SK-N-SH (cell line): ENCODE measurements around the gene SENP3. TPM values are rescaled to one million over a fixed set of nuclear protein-coding genes. Genes with fewer than 3 reads are reported as not detected.
A peak's percentile ranks its signal among the peaks of the same experiment; 100 is the strongest.

Source experiments
- CTCF ChIA-PET: fragments of 300-600, 350-600 bp; formaldehyde crosslinking; extraction: SDS; loops from one replicate; lab custom pipeline; 2021; lab: Yijun Ruan, JAX
- POLR2A ChIA-PET: fragments of 350-600 bp; sonication (Branson Sonifier 250); formaldehyde crosslinking; extraction: SDS; loops from one replicate; lab custom pipeline; 2020; ENCODE audit warnings: antibody characterized with exemption, inconsistent platforms; lab: Yijun Ruan, JAX
- DNase-seq: peaks from one replicate; pipeline ENCODE4 v3.0.0; 2012
- H2AFZ ChIP-seq: fragments of 200-600 bp; sonication (generic); 2 replicates; pipeline ENCODE4 v1.8.1; 2016; ENCODE audit warnings: antibody characterized with exemption, mild to moderate bottlenecking, low read depth
- H3F3A ChIP-seq: fragments of 200-600 bp; sonication (generic); replicated peaks from 2 replicates; pipeline ENCODE3; 2016; ENCODE audit warnings: antibody characterized with exemption, mild to moderate bottlenecking; ENCODE audit not compliant: insufficient read depth
- H3K27ac ChIP-seq, 2 experiments: fragments of 200-500 bp in 1 of 2; fragments of 200-600 bp in 1 of 2; sonication (Bioruptor generic) in 1 of 2; sonication (generic), shearing (Covaris generic) in 1 of 2; 2 replicates each; pipeline versions ENCODE4 v1.5.1 to v1.6.1; 2014 to 2016; ENCODE audit warnings: low read depth in 2 of 2, inconsistent platforms in 1 of 2, low read length in 1 of 2, mild to moderate bottlenecking in 1 of 2, mixed read lengths in 1 of 2
- H3K27me3 ChIP-seq: fragments of 200-600 bp; sonication (generic), shearing (Covaris generic); 2 replicates; pipeline ENCODE4 v1.6.1; 2016; ENCODE audit warnings: mixed run types; ENCODE audit not compliant: insufficient read depth
- H3K36me3 ChIP-seq, 2 experiments: fragments of 200-500 bp in 1 of 2; fragments of 200-600 bp in 1 of 2; sonication (Bioruptor generic) in 1 of 2; sonication (generic) in 1 of 2; replicated peaks in 1 of 2; 2 replicates each; pipeline versions ENCODE3 to v1.5.1; 2014 to 2016; ENCODE audit warnings: low read length in 1 of 2, mild to moderate bottlenecking in 1 of 2; ENCODE audit not compliant: insufficient read depth in 2 of 2, control insufficient read depth in 1 of 2
- H3K4me1 ChIP-seq, 2 experiments: fragments of 200-500 bp in 1 of 2; fragments of 200-600 bp in 1 of 2; sonication (Bioruptor generic) in 1 of 2; sonication (generic), shearing (Covaris generic) in 1 of 2; 2 replicates each; pipeline versions ENCODE4 v1.5.1 to v1.6.1; 2014 to 2016; ENCODE audit warnings: low read depth in 1 of 2, low read length in 1 of 2, mixed run types in 1 of 2; ENCODE audit not compliant: insufficient read depth in 2 of 2, control insufficient read depth in 1 of 2
- H3K4me2 ChIP-seq: fragments of 200-600 bp; sonication (generic), shearing (Covaris generic); 2 replicates; pipeline ENCODE4 v1.6.1; 2017; ENCODE audit warnings: mixed run types
- H3K4me3 ChIP-seq, 2 experiments: fragments of 200-500 bp in 1 of 2; fragments of 200-600 bp in 1 of 2; sonication (Bioruptor generic) in 1 of 2; sonication (generic), shearing (Covaris generic) in 1 of 2; 2 replicates each; pipeline versions ENCODE4 v1.5.1 to v1.8.1; 2014 to 2016; ENCODE audit warnings: low read depth in 2 of 2, inconsistent platforms in 1 of 2, low read length in 1 of 2, mild to moderate bottlenecking in 1 of 2, mixed read lengths in 1 of 2, moderate library complexity in 1 of 2
- H3K79me2 ChIP-seq: fragments of 200-600 bp; sonication (generic); 2 replicates; pipeline ENCODE4 v1.8.1; 2017; ENCODE audit warnings: mild to moderate bottlenecking; ENCODE audit not compliant: insufficient read depth
- H3K9ac ChIP-seq: fragments of 200-600 bp; sonication (generic); 2 replicates; pipeline ENCODE4 v1.6.1; 2017; ENCODE audit warnings: mixed run types
- H3K9me2 ChIP-seq: fragments of 200-600 bp; sonication (generic); 2 replicates; pipeline ENCODE4 v1.6.1; 2017; ENCODE audit warnings: mixed run types
- H3K9me3 ChIP-seq: fragments of 200-600 bp; sonication (generic); 2 replicates; pipeline ENCODE4 v1.6.1; 2017; ENCODE audit warnings: mixed run types, mild to moderate bottlenecking, moderate library complexity
- H4K20me1 ChIP-seq: fragments of 200-600 bp; sonication (generic); 2 replicates; pipeline ENCODE4 v1.6.1; 2017; ENCODE audit warnings: mild to moderate bottlenecking, mixed run types; ENCODE audit not compliant: insufficient read depth
- CTCF ChIP-seq: fragments of 200-600 bp; sonication (generic); IDR thresholded peaks from 2 replicates; pipeline ENCODE4 v1.6.1; 2017; ENCODE audit warnings: antibody characterized with exemption, mild to moderate bottlenecking, moderate library complexity
- EP300 ChIP-seq, 2 experiments: IDR thresholded peaks; 2 replicates each; pipeline versions ENCODE4 v1.4.0 to v1.6.1; 2012; ENCODE audit warnings: borderline replicate concordance in 1 of 2, low read depth in 1 of 2, low read length in 1 of 2
- EZH2phosphoT487 ChIP-seq: fragments of 200-600 bp; sonication (generic); IDR thresholded peaks from 2 replicates; pipeline ENCODE4 v1.6.1; 2017; ENCODE audit warnings: low read depth, mixed run types, mild to moderate bottlenecking, antibody characterized with exemption, moderate library complexity, borderline replicate concordance
- FOXJ3 ChIP-seq: sonication (generic); formaldehyde crosslinking; IDR thresholded peaks from 2 replicates; pipeline ENCODE4 v1.5.1; 2020; ENCODE audit warnings: mild to moderate bottlenecking, missing genetic modification reagents
- FOXM1 ChIP-seq: IDR thresholded peaks from 2 replicates; pipeline ENCODE4 v1.4.0; 2012; ENCODE audit warnings: low read depth, mild to moderate bottlenecking
- GATA2 ChIP-seq: sonication (generic); formaldehyde crosslinking; IDR thresholded peaks from 2 replicates; pipeline ENCODE4 v1.5.0; 2020; ENCODE audit warnings: mild to moderate bottlenecking, missing genetic modification reagents
- MAX ChIP-seq: IDR thresholded peaks from 2 replicates; pipeline ENCODE4 v1.4.0; 2012; ENCODE audit warnings: low read depth
- MEF2A ChIP-seq: IDR thresholded peaks from 2 replicates; pipeline ENCODE4 v1.4.0; 2012; ENCODE audit warnings: low read depth, borderline replicate concordance
- NFIC ChIP-seq: IDR thresholded peaks from 2 replicates; pipeline ENCODE4 v1.4.0; 2012; ENCODE audit warnings: borderline replicate concordance
- NRF1 ChIP-seq: IDR thresholded peaks from 2 replicates; pipeline ENCODE4 v1.6.1; 2012; ENCODE audit warnings: low read depth, mild to moderate bottlenecking, low read length
- REST ChIP-seq: IDR thresholded peaks from 2 replicates; pipeline ENCODE4 v1.6.1; 2012; ENCODE audit warnings: mild to moderate bottlenecking, low read depth, low read length, moderate library complexity
- RFX5 ChIP-seq: IDR thresholded peaks from 2 replicates; pipeline ENCODE4 v1.6.1; 2012; ENCODE audit warnings: mild to moderate bottlenecking, improper control_type of control experiment, low read length
- RXRA ChIP-seq: IDR thresholded peaks from 2 replicates; pipeline ENCODE4 v1.4.0; 2012; ENCODE audit warnings: low read depth, mild to moderate bottlenecking, borderline replicate concordance
- SIN3A ChIP-seq: IDR thresholded peaks from 2 replicates; pipeline ENCODE4 v1.6.1; 2012; ENCODE audit warnings: low read depth, mild to moderate bottlenecking, low read length, moderate library complexity, borderline replicate concordance
- TAF1 ChIP-seq: IDR thresholded peaks from 2 replicates; pipeline ENCODE4 v1.6.1; 2012; ENCODE audit warnings: low read depth, mild to moderate bottlenecking, low read length, moderate library complexity, borderline replicate concordance
- TCF12 ChIP-seq: IDR thresholded peaks from 2 replicates; pipeline ENCODE4 v1.4.0; 2012
- TEAD4 ChIP-seq: IDR thresholded peaks from 2 replicates; pipeline ENCODE4 v1.4.0; 2012; ENCODE audit warnings: mild to moderate bottlenecking, borderline replicate concordance; ENCODE audit not compliant: insufficient read depth
- USF1 ChIP-seq: IDR thresholded peaks from 2 replicates; pipeline ENCODE4 v1.4.0; 2012; ENCODE audit warnings: low read depth, borderline replicate concordance
- YY1 ChIP-seq: IDR thresholded peaks from 2 replicates; pipeline ENCODE4 v1.4.0; 2012; ENCODE audit warnings: low read depth, mild to moderate bottlenecking
- ZBTB33 ChIP-seq: IDR thresholded peaks from 2 replicates; pipeline ENCODE4 v1.4.0; 2012; ENCODE audit warnings: low read depth, borderline replicate concordance
- WGBS: methylation state at CpG from one replicate; pipeline ENCODE4 v1.1.6; 2017; ENCODE audit warnings: low lambda C conversion rate; 5-methylcytosine and 5-hydroxymethylcytosine counted together
- polyA plus RNA-seq, 3 experiments: library from polyadenylated mRNA; depleted of rRNA; stranded (reverse); fragments of >200 nt; gene quantifications; 2 replicates each; pipeline ENCODE4 v1.2.3, GENCODE V29; 2012

Gene SENP3
- polyA plus RNA-seq, 1 of the 3 experiments (the other 2 are of a cell fraction) = 80.8 TPM

GRCh38 chr17:7570351-7570750 lies 8.6 kb downstream of the SENP3 start:
- CTCF ChIA-PET = interaction anchor here (1.4 to 5.9 kb wide), 2 partner anchors 9 to 54 kb away, joined by 5 to 40 read pairs; partner anchors contain the start of gene SENP3

GRCh38 chr17:7572338-7572587 lies 10.5 kb downstream of the SENP3 start:
- peak overlapping the region; percentile 67 for H3K9ac ChIP-seq
- peaks cover 70% of the 10 kb centered on the region for H3K79me2 ChIP-seq
- H3F3A ChIP-seq = peaks cover 61% of the 10 kb centered on the region
- peaks cover 42% of the 10 kb centered on the region for H4K20me1 ChIP-seq
- peaks cover 16 to 33% of the 10 kb centered on the region in 2 experiments for H3K4me1 ChIP-seq
- no peak overlapping the region for H2AFZ ChIP-seq
- no peak for DNase-seq
- 0% methylated on average over 3 of the region's 11 CpGs for WGBS
- peak overlapping the region; percentile 56 to 61 for H3K4me3 ChIP-seq
- H3K36me3 ChIP-seq = peaks cover 58 to 65% of the 10 kb centered on the region in 2 experiments
- H3K27me3 ChIP-seq = no peaks in the 10 kb centered on the region
- H3K27ac ChIP-seq = peak overlapping the region; percentile 81 to 92
- no peaks in the 10 kb centered on the region for H3K9me3 ChIP-seq
- H3K4me2 ChIP-seq = peak overlapping the region; percentile 78
- POLR2A ChIA-PET = interaction anchor here (0.9 to 4.3 kb wide), 2 partner anchors 12 to 96 kb away, joined by 3 to 37 read pairs; partner anchors contain the start of gene MPDU1
- CTCF ChIA-PET = interaction anchor here (0.6 to 5.9 kb wide), 4 partner anchors 11 to 62 kb away, joined by 3 to 40 read pairs (median 3); partner anchors contain the start of genes MPDU1, SENP3 and SOX15
- no peaks in the 10 kb centered on the region for H3K9me2 ChIP-seq
- TF ChIP-seq NFIC (no peak), TCF12 (no peak), MAX (peak; percentile 100), SIN3A (no peak), EZH2phosphoT487 (no peak), TAF1 (peak; percentile 24; the same call in 1 of the 2 replicates), EP300 (IDR thresholded peaks at IDR 0.05; ENCODE audit: borderline replicate concordance in 1 of 2, low read depth in 1 of 2, low read length in 1 of 2) (no peak), REST (no peak; the same call in 1 of the 2 replicates), USF1 (peak; percentile 96), CTCF (no peak), RXRA (no peak), NRF1 (no peak), MEF2A (no peak), FOXM1 (no peak), TEAD4 (no peak), ZBTB33 (no peak), RFX5 (no peak), GATA2 (no peak), YY1 (peak; percentile 97)

More at GRCh38 chr17:7570351-7570750, 8.6 kb downstream of the SENP3 start:
- 93% methylated on average over 10 of the region's 10 CpGs for WGBS
- no peak for DNase-seq
- no peak for TF ChIP-seq FOXJ3
- no peak overlapping the region for H3K4me3 ChIP-seq
- H3K79me2 ChIP-seq = peaks cover 68% of the 10 kb centered on the region
- H3K4me2 ChIP-seq = no peak overlapping the region
- H3K9ac ChIP-seq = no peak overlapping the region
- no peaks in the 10 kb centered on the region for H3K9me2 ChIP-seq
- H3F3A ChIP-seq = peaks cover 42% of the 10 kb centered on the region
- no peaks in the 10 kb centered on the region for H3K27me3 ChIP-seq
- peaks cover 23% of the 10 kb centered on the region for H4K20me1 ChIP-seq
- H3K9me3 ChIP-seq = no peaks in the 10 kb centered on the region
- POLR2A ChIA-PET = no interaction called here
- peaks cover 9 to 26% of the 10 kb centered on the region in 2 experiments for H3K4me1 ChIP-seq
- peaks cover 56 to 58% of the 10 kb centered on the region in 2 experiments for H3K36me3 ChIP-seq
- no peak overlapping the region for H2AFZ ChIP-seq
- H3K27ac ChIP-seq = no peak overlapping the region
